Activated naive CD8-positive, alpha-beta T cell treated with anti-CD3 and anti-CD28 coated beads for 36 hours (primary cell): Measurements from ENCODE around the gene NDUFB7. TPM values are rescaled to one million over a fixed set of nuclear protein-coding genes. Genes with fewer than 3 reads are reported as not detected.
A peak's percentile ranks its signal among the peaks of the same experiment; 100 is the strongest.
"Not testable (repeated sequence)": the region's sequence is repeated elsewhere in the genome, so short reads cannot be mapped to it uniquely, and the experiment has no call there.

Source experiments
- DNase-seq: peaks from one replicate; pipeline ENCODE4 v3.0.0; 2021
- H3K27ac Mint-ChIP-seq: one replicate; pipeline ENCODE4 v1.8.0; 2022; ENCODE audit warnings: mild to moderate bottlenecking, moderate library complexity, mixed read lengths
- H3K27me3 Mint-ChIP-seq: one replicate; pipeline ENCODE4 v1.8.0; 2022; ENCODE audit warnings: mild to moderate bottlenecking, mixed read lengths
- H3K36me3 Mint-ChIP-seq: one replicate; pipeline ENCODE4 v1.8.0; 2021; ENCODE audit warnings: mild to moderate bottlenecking, mixed read lengths
- H3K4me1 Mint-ChIP-seq: one replicate; pipeline ENCODE4 v1.8.0; 2021; ENCODE audit warnings: mixed read lengths
- H3K4me3 Mint-ChIP-seq: one replicate; pipeline ENCODE4 v1.8.0; 2022; ENCODE audit warnings: mild to moderate bottlenecking, moderate library complexity, mixed read lengths
- H3K9me3 Mint-ChIP-seq: one replicate; pipeline ENCODE4 v1.8.0; 2022; ENCODE audit warnings: mixed read lengths
- total RNA-seq, 2 experiments: library from RNA; stranded (reverse); gene quantifications; one replicate each; pipeline ENCODE4 v1.2.3, GENCODE V29; 2021

Gene NDUFB7
- total RNA-seq, 2 experiments from 2014 or later, result 128 to 129 TPM

GRCh38 chr19:14563590-14563926 lies 8.3 kb downstream of the NDUFB7 start:
- H3K4me3 Mint-ChIP-seq, result no peak overlapping the region
- no peak overlapping the region for H3K27ac Mint-ChIP-seq
- H3K4me1 Mint-ChIP-seq, result peaks cover 16% of the 10 kb centered on the region
- H3K9me3 Mint-ChIP-seq, result no peaks in the 10 kb centered on the region
- peaks cover 8% of the 10 kb centered on the region for H3K36me3 Mint-ChIP-seq
- H3K27me3 Mint-ChIP-seq, result no peaks in the 10 kb centered on the region
- no peak for DNase-seq

GRCh38 chr19:14562660-14563589 lies 8.9 kb downstream of the NDUFB7 start:
- H3K9me3 Mint-ChIP-seq, result no peaks in the 10 kb centered on the region
- no peak for DNase-seq
- no peak overlapping the region for H3K27ac Mint-ChIP-seq
- H3K4me3 Mint-ChIP-seq, result no peak overlapping the region
- H3K27me3 Mint-ChIP-seq, result no peaks in the 10 kb centered on the region
- peaks cover 12% of the 10 kb centered on the region for H3K4me1 Mint-ChIP-seq
- peaks cover 5% of the 10 kb centered on the region for H3K36me3 Mint-ChIP-seq

GRCh38 chr19:14561847-14562351 lies 10.0 kb downstream of the NDUFB7 start:
- DNase-seq, result no peak
- no peak overlapping the region for H3K4me3 Mint-ChIP-seq
- H3K4me1 Mint-ChIP-seq, result peaks cover 9% of the 10 kb centered on the region
- peaks cover 5% of the 10 kb centered on the region for H3K36me3 Mint-ChIP-seq
- H3K27me3 Mint-ChIP-seq, result no peaks in the 10 kb centered on the region
- no peaks in the 10 kb centered on the region for H3K9me3 Mint-ChIP-seq
- H3K27ac Mint-ChIP-seq, result peak overlapping the region; percentile 49

- H3K27me3 Mint-ChIP-seq, result no peaks in the 10 kb centered on the region
- H3K4me3 Mint-ChIP-seq, result no peak overlapping the region
- no peaks in the 10 kb centered on the region for H3K9me3 Mint-ChIP-seq
- peaks cover 13% of the 10 kb centered on the region for H3K4me1 Mint-ChIP-seq
- H3K36me3 Mint-ChIP-seq, result peaks cover 5% of the 10 kb centered on the region
- no peak overlapping the region for H3K27ac Mint-ChIP-seq
- DNase-seq, result no peak
Observed at GRCh38 chr19:14561249-14561648, 10.6 kb downstream of the NDUFB7 start.

GRCh38 chr19:14560776-14561108 lies 11.1 kb downstream of the NDUFB7 start:
- Mint-ChIP-seq H3K27me3 (no peaks in the 10 kb centered on the region), H3K4me3 (no peak overlapping the region), H3K36me3 (peaks cover 5% of the 10 kb centered on the region), H3K27ac (no peak overlapping the region), H3K9me3 (no peaks in the 10 kb centered on the region), H3K4me1 (peaks cover 18% of the 10 kb centered on the region)
- DNase-seq, result no peak

GRCh38 chr19:14559916-14560775 lies 11.7 kb downstream of the NDUFB7 start:
- Mint-ChIP-seq H3K27me3 (no peaks in the 10 kb centered on the region), H3K4me3 (no peak overlapping the region), H3K9me3 (no peaks in the 10 kb centered on the region), H3K27ac (no peak overlapping the region), H3K4me1 (peaks cover 19% of the 10 kb centered on the region), H3K36me3 (peaks cover 5% of the 10 kb centered on the region)
- no peak for DNase-seq

- H3K27ac Mint-ChIP-seq, result no peak overlapping the region
- no peaks in the 10 kb centered on the region for H3K27me3 Mint-ChIP-seq
- no peak for DNase-seq
- H3K36me3 Mint-ChIP-seq, result no peaks in the 10 kb centered on the region
- H3K9me3 Mint-ChIP-seq, result no peaks in the 10 kb centered on the region
- H3K4me3 Mint-ChIP-seq, result no peak overlapping the region
- H3K4me1 Mint-ChIP-seq, result peaks cover 19% of the 10 kb centered on the region
Observed at GRCh38 chr19:14558370-14559066, 13.3 kb downstream of the NDUFB7 start.

- no peaks in the 10 kb centered on the region for H3K9me3 Mint-ChIP-seq
- no peaks in the 10 kb centered on the region for H3K27me3 Mint-ChIP-seq
- H3K4me3 Mint-ChIP-seq, result no peak overlapping the region
- H3K27ac Mint-ChIP-seq, result no peak overlapping the region
- peaks cover 22% of the 10 kb centered on the region for H3K4me1 Mint-ChIP-seq
- no peaks in the 10 kb centered on the region for H3K36me3 Mint-ChIP-seq
- DNase-seq, result peak; percentile 79
Observed at GRCh38 chr19:14556662-14557188, 15.1 kb downstream of the NDUFB7 start.

GRCh38 chr19:14555918-14556661 lies 15.8 kb downstream of the NDUFB7 start:
- no peak for DNase-seq
- Mint-ChIP-seq H3K9me3 (no peaks in the 10 kb centered on the region), H3K36me3 (no peaks in the 10 kb centered on the region), H3K4me1 (peaks cover 25% of the 10 kb centered on the region), H3K4me3 (no peak overlapping the region), H3K27ac (no peak overlapping the region), H3K27me3 (no peaks in the 10 kb centered on the region)

- Mint-ChIP-seq H3K27me3 (no peaks in the 10 kb centered on the region), H3K4me3 (no peak overlapping the region), H3K36me3 (peaks cover 4% of the 10 kb centered on the region), H3K27ac (no peak overlapping the region), H3K4me1 (peaks cover 31% of the 10 kb centered on the region), H3K9me3 (no peaks in the 10 kb centered on the region)
- no peak for DNase-seq
Observed at GRCh38 chr19:14554382-14554812, 17.5 kb downstream of the NDUFB7 start.

GRCh38 chr19:14553939-14554243 lies 18.0 kb downstream of the NDUFB7 start:
- peaks cover 9% of the 10 kb centered on the region for H3K36me3 Mint-ChIP-seq
- H3K27me3 Mint-ChIP-seq, result no peaks in the 10 kb centered on the region
- no peak overlapping the region for H3K27ac Mint-ChIP-seq
- peaks cover 31% of the 10 kb centered on the region for H3K4me1 Mint-ChIP-seq
- H3K4me3 Mint-ChIP-seq, result no peak overlapping the region
- no peaks in the 10 kb centered on the region for H3K9me3 Mint-ChIP-seq
- no peak for DNase-seq

GRCh38 chr19:14553042-14553938 lies 18.6 kb downstream of the NDUFB7 start:
- H3K36me3 Mint-ChIP-seq, result peaks cover 13% of the 10 kb centered on the region
- H3K27ac Mint-ChIP-seq, result no peak overlapping the region
- H3K4me1 Mint-ChIP-seq, result peaks cover 31% of the 10 kb centered on the region

GRCh38 chr19:14552006-14552360 lies 19.9 kb downstream of the NDUFB7 start:
- H3K4me1 Mint-ChIP-seq, result peaks cover 31% of the 10 kb centered on the region

More at GRCh38 chr19:14553042-14553938, 18.6 kb downstream of the NDUFB7 start:
- Mint-ChIP-seq H3K9me3 (no peaks in the 10 kb centered on the region), H3K27me3 (no peaks in the 10 kb centered on the region), H3K4me3 (no peak overlapping the region)
- DNase-seq, result no peak

More at GRCh38 chr19:14552006-14552360, 19.9 kb downstream of the NDUFB7 start:
- not testable (repeated sequence) for H3K9me3 Mint-ChIP-seq, H3K4me3 Mint-ChIP-seq, H3K27me3 Mint-ChIP-seq, DNase-seq
- Mint-ChIP-seq H3K27ac (peak overlapping the region; percentile 52), H3K36me3 (peaks cover 13% of the 10 kb centered on the region)
